ENCODE data around the gene ADGRV1.

The ADGRV1 gene

GRCh38 chr5:90548069-90548593, 10.5 kb upstream of the ADGRV1 start (continued):
- TF ChIP-seq ZNF423 (tag by site-specific recombination; IDR thresholded peaks at IDR 0.05) (no peak), HOXC10 (CRISPR knock-in tag; IDR thresholded peaks at IDR 0.05) (no peak), ZNF837 (tag by site-specific recombination; IDR thresholded peaks at IDR 0.05) (no peak), ZNF138 (tag by site-specific recombination; IDR thresholded peaks at IDR 0.05; ENCODE audit: borderline replicate concordance) (no peak), ZNF658 (tag by site-specific recombination; IDR thresholded peaks at IDR 0.05) (no peak), ZNF473 (tag by site-specific recombination; IDR thresholded peaks at IDR 0.05) (no peak), ZNF223 (tag by site-specific recombination; IDR thresholded peaks at IDR 0.05) (no peak), ZNF292 (tag by site-specific recombination; IDR thresholded peaks at IDR 0.05; ENCODE audit: borderline replicate concordance, low read depth) (no peak), ZNF2 (tag by site-specific recombination; IDR thresholded peaks at IDR 0.05) (no peak), ZNF132 (tag by site-specific recombination; IDR thresholded peaks at IDR 0.05; ENCODE audit: borderline replicate concordance) (no peak), ZNF302 (tag by site-specific recombination; IDR thresholded peaks at IDR 0.05; ENCODE audit: low read depth) (no peak), RBAK (tag by site-specific recombination; IDR thresholded peaks at IDR 0.05) (no peak), ZNF391 (tag by site-specific recombination; IDR thresholded peaks at IDR 0.05; ENCODE audit: borderline replicate concordance, low read depth) (peak; percentile 88; the same call in 1 of the 2 replicates), ZEB2 (tag by site-specific recombination; IDR thresholded peaks at IDR 0.05) (peak; percentile 98), ZNF404 (tag by site-specific recombination; IDR thresholded peaks at IDR 0.05) (no peak), ZNF221 (tag by site-specific recombination; IDR thresholded peaks at IDR 0.05; ENCODE audit: borderline replicate concordance) (no peak), PRDM6 (tag by site-specific recombination; IDR thresholded peaks at IDR 0.05) (peak; percentile 93), ZNF362 (tag by site-specific recombination; IDR thresholded peaks at IDR 0.05) (no peak), ZNF157 (tag by site-specific recombination; IDR thresholded peaks at IDR 0.05) (no peak), ZNF585B (tag by site-specific recombination; IDR thresholded peaks at IDR 0.05) (no peak), GLIS1 (tag by site-specific recombination; IDR thresholded peaks at IDR 0.05) (peak; percentile 81), AEBP2 (tag by site-specific recombination; IDR thresholded peaks at IDR 0.05; ENCODE audit: borderline replicate concordance) (no peak), ZNF629 (tag by site-specific recombination; IDR thresholded peaks at IDR 0.05) (peak; percentile 94), ZNF660 (tag by site-specific recombination; IDR thresholded peaks at IDR 0.05) (peak; percentile 69; the same call in 1 of the 2 replicates), YY1 (tag by site-specific recombination; IDR thresholded peaks at IDR 0.05) (peak; percentile 64; the same call in 1 of the 2 replicates), REPIN1 (tag by site-specific recombination; IDR thresholded peaks at IDR 0.05; ENCODE audit: low read depth) (no peak; the same call in 1 of the 2 replicates), SCRT1 (tag by site-specific recombination; IDR thresholded peaks at IDR 0.05; ENCODE audit: borderline replicate concordance) (peak; percentile 75; the same call in 1 of the 2 replicates)
- TF ChIP-seq, protein P1, sequence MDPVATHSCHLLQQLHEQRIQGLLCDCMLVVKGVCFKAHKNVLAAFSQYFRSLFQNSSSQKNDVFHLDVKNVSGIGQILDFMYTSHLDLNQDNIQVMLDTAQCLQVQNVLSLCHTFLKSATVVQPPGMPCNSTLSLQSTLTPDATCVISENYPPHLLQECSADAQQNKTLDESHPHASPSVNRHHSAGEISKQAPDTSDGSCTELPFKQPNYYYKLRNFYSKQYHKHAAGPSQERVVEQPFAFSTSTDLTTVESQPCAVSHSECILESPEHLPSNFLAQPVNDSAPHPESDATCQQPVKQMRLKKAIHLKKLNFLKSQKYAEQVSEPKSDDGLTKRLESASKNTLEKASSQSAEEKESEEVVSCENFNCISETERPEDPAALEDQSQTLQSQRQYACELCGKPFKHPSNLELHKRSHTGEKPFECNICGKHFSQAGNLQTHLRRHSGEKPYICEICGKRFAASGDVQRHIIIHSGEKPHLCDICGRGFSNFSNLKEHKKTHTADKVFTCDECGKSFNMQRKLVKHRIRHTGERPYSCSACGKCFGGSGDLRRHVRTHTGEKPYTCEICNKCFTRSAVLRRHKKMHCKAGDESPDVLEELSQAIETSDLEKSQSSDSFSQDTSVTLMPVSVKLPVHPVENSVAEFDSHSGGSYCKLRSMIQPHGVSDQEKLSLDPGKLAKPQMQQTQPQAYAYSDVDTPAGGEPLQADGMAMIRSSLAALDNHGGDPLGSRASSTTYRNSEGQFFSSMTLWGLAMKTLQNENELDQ (tag by site-specific recombination; IDR thresholded peaks at IDR 0.05; ENCODE audit: low read depth): no peak
- TF ChIP-seq, protein P2, sequence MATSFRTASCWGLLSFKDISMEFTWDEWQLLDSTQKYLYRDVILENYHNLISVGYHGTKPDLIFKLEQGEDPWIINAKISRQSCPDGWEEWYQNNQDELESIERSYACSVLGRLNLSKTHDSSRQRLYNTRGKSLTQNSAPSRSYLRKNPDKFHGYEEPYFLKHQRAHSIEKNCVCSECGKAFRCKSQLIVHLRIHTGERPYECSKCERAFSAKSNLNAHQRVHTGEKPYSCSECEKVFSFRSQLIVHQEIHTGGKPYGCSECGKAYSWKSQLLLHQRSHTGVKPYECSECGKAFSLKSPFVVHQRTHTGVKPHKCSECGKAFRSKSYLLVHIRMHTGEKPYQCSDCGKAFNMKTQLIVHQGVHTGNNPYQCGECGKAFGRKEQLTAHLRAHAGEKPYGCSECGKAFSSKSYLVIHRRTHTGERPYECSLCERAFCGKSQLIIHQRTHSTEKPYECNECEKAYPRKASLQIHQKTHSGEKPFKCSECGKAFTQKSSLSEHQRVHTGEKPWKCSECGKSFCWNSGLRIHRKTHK (tag by site-specific recombination; IDR thresholded peaks at IDR 0.05): no peak
- TF ChIP-seq, protein P3, sequence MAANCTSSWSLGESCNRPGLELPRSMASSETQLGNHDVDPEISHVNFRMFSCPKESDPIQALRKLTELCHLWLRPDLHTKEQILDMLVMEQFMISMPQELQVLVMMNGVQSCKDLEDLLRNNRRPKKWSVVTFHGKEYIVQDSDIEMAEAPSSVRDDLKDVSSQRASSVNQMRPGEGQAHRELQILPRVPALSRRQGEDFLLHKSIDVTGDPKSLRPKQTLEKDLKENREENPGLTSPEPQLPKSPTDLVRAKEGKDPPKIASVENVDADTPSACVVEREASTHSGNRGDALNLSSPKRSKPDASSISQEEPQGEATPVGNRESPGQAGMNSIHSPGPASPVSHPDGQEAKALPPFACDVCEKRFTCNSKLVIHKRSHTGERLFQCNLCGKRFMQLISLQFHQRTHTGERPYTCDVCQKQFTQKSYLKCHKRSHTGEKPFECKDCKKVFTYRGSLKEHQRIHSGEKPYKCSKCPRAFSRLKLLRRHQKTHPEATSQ (tag by site-specific recombination; IDR thresholded peaks at IDR 0.05): no peak
- TF ChIP-seq, protein P4, sequence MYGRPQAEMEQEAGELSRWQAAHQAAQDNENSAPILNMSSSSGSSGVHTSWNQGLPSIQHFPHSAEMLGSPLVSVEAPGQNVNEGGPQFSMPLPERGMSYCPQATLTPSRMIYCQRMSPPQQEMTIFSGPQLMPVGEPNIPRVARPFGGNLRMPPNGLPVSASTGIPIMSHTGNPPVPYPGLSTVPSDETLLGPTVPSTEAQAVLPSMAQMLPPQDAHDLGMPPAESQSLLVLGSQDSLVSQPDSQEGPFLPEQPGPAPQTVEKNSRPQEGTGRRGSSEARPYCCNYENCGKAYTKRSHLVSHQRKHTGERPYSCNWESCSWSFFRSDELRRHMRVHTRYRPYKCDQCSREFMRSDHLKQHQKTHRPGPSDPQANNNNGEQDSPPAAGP (tag by site-specific recombination; IDR thresholded peaks at IDR 0.05): peak; percentile 98
